ENCODE measurements around the gene AP5Z1. TPM values are rescaled to one million over a fixed set of nuclear protein-coding genes. Genes with fewer than 3 reads are reported as not detected.

AP5Z1 gene
- total and polyA plus RNA-seq, 2 experiments from 2014 or later: 31.2 to 44.5 TPM

DNA sequence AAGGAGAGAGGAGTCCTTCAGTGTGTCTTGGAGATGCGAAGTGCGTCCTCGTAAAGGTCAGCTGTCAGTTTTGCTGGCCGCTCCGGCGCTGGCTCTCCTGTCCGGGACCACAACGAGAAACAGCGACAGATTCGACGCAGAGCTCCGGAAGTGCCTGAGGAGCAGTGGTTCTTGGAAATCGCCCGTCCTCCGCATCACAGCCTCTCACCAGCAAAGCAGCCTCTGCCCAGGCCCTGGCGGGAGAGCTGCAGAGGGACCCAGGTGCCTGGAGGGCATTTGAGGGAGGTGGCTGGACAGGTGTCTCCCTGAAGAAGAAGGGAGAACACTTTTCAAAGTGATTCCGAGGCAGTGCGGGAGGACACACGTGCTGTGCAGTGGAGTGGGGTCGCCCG, 11.6 kb upstream of the AP5Z1 start:
- H3K27me3 ChIP-seq (replicated peaks; ENCODE audit: insufficient read depth): no peaks in the 10 kb centered on the region
- no peak for DNase-seq
- no peak overlapping the region for H3K4me3 ChIP-seq
- H3K9ac ChIP-seq: no peak overlapping the region
- no peak overlapping the region for H3K4me2 ChIP-seq (ENCODE audit: unreplicated experiment)
- no peaks in the 10 kb centered on the region for H3F3A ChIP-seq (ENCODE audit: insufficient read depth)
- no peak overlapping the region for H2AFZ ChIP-seq
- peaks cover 37% of the 10 kb centered on the region for H3K79me2 ChIP-seq (ENCODE audit: insufficient read depth)
- no peaks in the 10 kb centered on the region for H3K9me3 ChIP-seq (ENCODE audit: low read depth)
- 95 to 96% methylated on average over 21 of the region's 21 CpGs for whole genome bisulfite sequencing, 2 experiments (ENCODE audit: low coverage in 1 of 2, low lambda C conversion rate in 2 of 2, missing lambda C conversion rate in 2 of 2)
- in situ Hi-C loops (cut with MboI): no loop called here
- no peaks in the 10 kb centered on the region for H4K20me1 ChIP-seq (ENCODE audit: insufficient read depth)
- no peak overlapping the region for H3K27ac ChIP-seq
- peaks cover 14% of the 10 kb centered on the region; the same call in 1 of the 2 replicates for H3K36me3 ChIP-seq (ENCODE audit: low read depth)
- no peaks in the 10 kb centered on the region for H3K9me2 ChIP-seq (ENCODE audit: insufficient read depth)
- H3K4me1 ChIP-seq (ENCODE audit: insufficient read depth): no peaks in the 10 kb centered on the region
- no peak for TF ChIP-seq EZH2 (IDR thresholded peaks at IDR 0.05; ENCODE audit: insufficient read depth, poor library complexity, severe bottlenecking)
- TF ChIP-seq EZH2phosphoT487 (IDR thresholded peaks at IDR 0.05; ENCODE audit: insufficient read depth, low read depth): no peak

DNA sequence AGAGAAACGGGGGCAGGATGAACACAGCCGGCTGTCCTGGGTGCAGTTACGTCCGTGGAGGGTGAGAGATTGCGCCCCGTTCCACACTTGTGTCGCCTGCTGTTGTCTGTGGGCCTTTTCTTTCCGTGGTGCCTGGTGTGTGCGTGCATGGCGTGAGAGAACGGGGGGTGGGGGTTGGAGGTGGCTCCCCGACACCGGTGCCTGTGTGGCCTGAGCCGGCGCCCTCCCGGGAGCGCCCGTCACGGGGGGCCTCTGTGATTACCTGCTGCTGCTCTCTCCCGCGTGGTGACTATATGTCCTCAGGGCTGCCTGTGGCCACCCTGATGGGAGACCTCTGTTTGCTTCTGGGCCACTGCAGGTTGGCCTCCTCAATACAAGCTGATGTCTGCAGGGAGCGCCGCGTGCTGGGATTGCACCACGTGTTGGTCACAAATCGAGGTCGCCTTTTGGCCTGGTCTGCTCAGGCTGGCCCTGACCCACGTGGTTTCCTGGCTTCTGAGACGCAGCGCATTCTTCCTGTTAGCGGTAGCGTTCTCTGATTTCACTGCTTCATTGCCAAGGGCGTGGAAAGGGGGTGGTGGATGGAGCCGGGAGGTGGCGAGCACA, 10.9 kb upstream of the AP5Z1 start:
- DNase-seq: no peak
- H3K27ac ChIP-seq: no peak overlapping the region
- peaks cover 14% of the 10 kb centered on the region; the same call in 1 of the 2 replicates for H3K36me3 ChIP-seq (ENCODE audit: low read depth)
- no peaks in the 10 kb centered on the region for H3K9me3 ChIP-seq (ENCODE audit: low read depth)
- H3K4me3 ChIP-seq: no peak overlapping the region
- H3K27me3 ChIP-seq (replicated peaks; ENCODE audit: insufficient read depth): no peaks in the 10 kb centered on the region
- no peak overlapping the region for H2AFZ ChIP-seq
- no peaks in the 10 kb centered on the region for H4K20me1 ChIP-seq (ENCODE audit: insufficient read depth)
- H3K9ac ChIP-seq: no peak overlapping the region
- in situ Hi-C loops (cut with MboI): no loop called here
- H3F3A ChIP-seq (ENCODE audit: insufficient read depth): peaks cover under 1% of the 10 kb centered on the region; the same call in 1 of the 2 replicates
- 88 to 91% methylated on average over 35 of the region's 35 CpGs for WGBS, 2 experiments (ENCODE audit: low coverage in 1 of 2, low lambda C conversion rate in 2 of 2, missing lambda C conversion rate in 2 of 2)
- no peaks in the 10 kb centered on the region for H3K4me1 ChIP-seq (ENCODE audit: insufficient read depth)
- H3K79me2 ChIP-seq (ENCODE audit: insufficient read depth): peaks cover 45% of the 10 kb centered on the region
- H3K4me2 ChIP-seq (ENCODE audit: unreplicated experiment): no peak overlapping the region
- TF ChIP-seq EZH2phosphoT487 (IDR thresholded peaks at IDR 0.05; ENCODE audit: insufficient read depth, low read depth) (no peak), EZH2 (IDR thresholded peaks at IDR 0.05; ENCODE audit: insufficient read depth, poor library complexity, severe bottlenecking) (no peak)
- H3K9me2 ChIP-seq (ENCODE audit: insufficient read depth): no peaks in the 10 kb centered on the region

- no peak overlapping the region for H3K4me2 ChIP-seq (ENCODE audit: unreplicated experiment)
- DNase-seq: peak; percentile 18
- no peaks in the 10 kb centered on the region for H4K20me1 ChIP-seq (ENCODE audit: insufficient read depth)
- H3K9me3 ChIP-seq (ENCODE audit: low read depth): no peaks in the 10 kb centered on the region
- no peaks in the 10 kb centered on the region for H3K4me1 ChIP-seq (ENCODE audit: insufficient read depth)
- H3K9ac ChIP-seq: no peak overlapping the region
- peaks cover 10% of the 10 kb centered on the region; the same call in 1 of the 2 replicates for H3F3A ChIP-seq (ENCODE audit: insufficient read depth)
- WGBS, 2 experiments (ENCODE audit: low coverage in 1 of 2, low lambda C conversion rate in 2 of 2, missing lambda C conversion rate in 2 of 2): 84 to 89% methylated on average over 23 of the region's 23 CpGs
- peaks cover 14% of the 10 kb centered on the region; the same call in 1 of the 2 replicates for H3K36me3 ChIP-seq (ENCODE audit: low read depth)
- no peak overlapping the region for H3K27ac ChIP-seq
- in situ Hi-C loops (cut with MboI): no loop called here
- H3K4me3 ChIP-seq: no peak overlapping the region
- H3K27me3 ChIP-seq (replicated peaks; ENCODE audit: insufficient read depth): no peaks in the 10 kb centered on the region
- H3K9me2 ChIP-seq (ENCODE audit: insufficient read depth): no peaks in the 10 kb centered on the region
- peaks cover 59% of the 10 kb centered on the region for H3K79me2 ChIP-seq (ENCODE audit: insufficient read depth)
- TF ChIP-seq EZH2 (IDR thresholded peaks at IDR 0.05; ENCODE audit: insufficient read depth, poor library complexity, severe bottlenecking) (no peak), EZH2phosphoT487 (IDR thresholded peaks at IDR 0.05; ENCODE audit: insufficient read depth, low read depth) (no peak)
- no peak overlapping the region for H2AFZ ChIP-seq
Observed at GRCh38 chr7:4765776-4766490, 9.5 kb upstream of the AP5Z1 start.

DNA sequence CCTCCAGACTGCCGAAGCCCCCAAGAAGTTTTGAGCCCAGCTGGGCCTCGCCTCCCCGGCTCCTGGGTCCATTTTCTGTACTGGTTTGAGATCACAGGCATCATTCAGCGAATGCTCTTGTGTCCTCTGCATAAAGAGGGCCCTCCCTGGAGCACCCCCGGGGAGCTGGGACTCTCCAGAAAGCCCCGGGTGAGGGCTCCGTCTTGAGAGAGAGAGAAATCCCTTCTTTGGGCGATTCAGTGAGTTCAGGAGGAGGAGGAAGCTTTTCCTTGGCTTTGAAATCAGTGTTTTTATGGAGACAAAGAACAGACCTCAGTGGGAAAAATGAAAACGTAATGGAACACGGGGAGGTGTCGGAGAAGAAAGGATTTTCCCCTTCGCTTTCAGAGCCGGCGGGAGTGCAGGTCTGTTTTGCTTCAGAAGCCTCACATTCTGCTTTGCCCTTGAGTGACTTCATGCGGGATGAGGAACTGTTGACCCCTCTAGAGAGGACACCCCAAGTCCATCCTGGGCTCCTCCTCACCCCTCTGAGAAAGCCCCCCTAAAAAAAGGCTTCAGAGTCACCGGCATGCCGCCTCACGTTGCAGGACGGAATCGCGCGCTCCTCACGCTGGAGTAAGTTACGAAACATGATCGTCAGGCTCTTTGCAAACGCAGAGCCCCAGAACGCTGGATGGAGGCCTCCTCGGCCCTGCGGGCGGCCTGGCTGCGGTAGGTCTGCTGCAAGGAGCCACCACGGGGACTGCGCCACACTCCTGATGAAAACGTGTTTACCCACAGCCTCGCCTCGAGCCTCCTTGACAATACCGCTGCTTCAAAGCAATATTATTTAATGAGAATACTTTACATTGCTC, 8.5 kb upstream of the AP5Z1 start:
- Histone ChIP-seq H3F3A (ENCODE audit: insufficient read depth) (peaks cover 13% of the 10 kb centered on the region; the same call in 1 of the 2 replicates), H3K36me3 (ENCODE audit: low read depth) (peaks cover 14% of the 10 kb centered on the region; the same call in 1 of the 2 replicates), H3K4me3 (no peak overlapping the region), H3K27me3 (replicated peaks; ENCODE audit: insufficient read depth) (no peaks in the 10 kb centered on the region), H3K9me2 (ENCODE audit: insufficient read depth) (no peaks in the 10 kb centered on the region), H3K4me1 (ENCODE audit: insufficient read depth) (no peaks in the 10 kb centered on the region), H3K27ac (no peak overlapping the region), H3K9me3 (ENCODE audit: low read depth) (no peaks in the 10 kb centered on the region), H3K79me2 (ENCODE audit: insufficient read depth) (peaks cover 66% of the 10 kb centered on the region), H4K20me1 (ENCODE audit: insufficient read depth) (no peaks in the 10 kb centered on the region), H3K9ac (no peak overlapping the region), H3K4me2 (ENCODE audit: unreplicated experiment) (no peak overlapping the region), H2AFZ (no peak overlapping the region)
- in situ Hi-C loops (cut with MboI): no loop called here
- WGBS, 2 experiments (ENCODE audit: low coverage in 1 of 2, low lambda C conversion rate in 2 of 2, missing lambda C conversion rate in 2 of 2): 82 to 86% methylated on average over 37 of the region's 37 CpGs
- no peak for DNase-seq
- TF ChIP-seq EZH2phosphoT487 (IDR thresholded peaks at IDR 0.05; ENCODE audit: insufficient read depth, low read depth) (no peak), EZH2 (IDR thresholded peaks at IDR 0.05; ENCODE audit: insufficient read depth, poor library complexity, severe bottlenecking) (no peak)

Measured in GM23248 (cell line).